MCF 10A (cell line): Measurements from ENCODE around the gene BOD1. TPM values are rescaled to one million over a fixed set of nuclear protein-coding genes. Genes with fewer than 3 reads are reported as not detected.

Source experiments
- BruUV-seq: library from RNA; stranded (reverse); fragments of 400-500 nt; replicated peaks from 2 replicates; lab custom pipeline; 2021; lab: Mats Ljungman, UMichigan
- CTCF ChIA-PET: fragments of 300-600 bp; sonication (Branson Sonifier 250); formaldehyde crosslinking; extraction: SDS; loops from one replicate; lab custom pipeline; 2021; ENCODE audit warnings: antibody characterized with exemption, inconsistent platforms; lab: Yijun Ruan, JAX
- POLR2A ChIA-PET: fragments of 300-600, 350-650 bp; sonication (Branson Sonifier 250); formaldehyde crosslinking; extraction: SDS; loops from one replicate; lab custom pipeline; 2020; ENCODE audit warnings: antibody characterized with exemption, inconsistent platforms; lab: Yijun Ruan, JAX
- DNase-seq: peaks from one replicate; pipeline ENCODE4 v3.0.0-alpha.2; 2018; ENCODE audit not compliant: unreplicated experiment
- H3K27ac Mint-ChIP-seq: one replicate; pipeline ENCODE4 v1.8.0; 2022; ENCODE audit warnings: mild to moderate bottlenecking, low read depth, mixed read lengths; ENCODE audit not compliant: unreplicated experiment
- H3K27me3 Mint-ChIP-seq: one replicate; pipeline ENCODE4 v1.8.0; 2022; ENCODE audit warnings: mixed read lengths; ENCODE audit not compliant: insufficient read depth, unreplicated experiment
- H3K36me3 Mint-ChIP-seq: one replicate; pipeline ENCODE4 v1.8.0; 2022; ENCODE audit warnings: mild to moderate bottlenecking, moderate library complexity, mixed read lengths; ENCODE audit not compliant: insufficient read depth, unreplicated experiment
- H3K4me1 Mint-ChIP-seq: one replicate; pipeline ENCODE4 v1.8.0; 2022; ENCODE audit warnings: mixed read lengths; ENCODE audit not compliant: insufficient read depth, unreplicated experiment
- H3K4me3 Mint-ChIP-seq: one replicate; pipeline ENCODE4 v1.8.0; 2022; ENCODE audit warnings: mild to moderate bottlenecking, moderate library complexity, mixed read lengths; ENCODE audit not compliant: unreplicated experiment
- H3K9me3 Mint-ChIP-seq: one replicate; pipeline ENCODE4 v1.8.0; 2022; ENCODE audit warnings: mixed read lengths; ENCODE audit not compliant: unreplicated experiment
- intact Hi-C: fragments of 100-400 bp; cut with micrococcal nuclease; formaldehyde crosslinking; loops from 2 replicates; pipeline ENCODE4 v1.14.1; 2022
- total RNA-seq: library from RNA; stranded (reverse); gene quantifications from 2 replicates; pipeline ENCODE4 v1.2.3, GENCODE V29; 2022
- TF ChIP-seq, protein P1 (sequence below): fragments of 200-600 bp; IDR thresholded peaks from one replicate; pipeline ENCODE4 v1.8.0; 2022; ENCODE audit warnings: antibody characterized with exemption, mild to moderate bottlenecking; ENCODE audit not compliant: unreplicated experiment

BOD1 gene
- total RNA-seq, 1 experiment from 2014 or later: 139 TPM

DNA sequence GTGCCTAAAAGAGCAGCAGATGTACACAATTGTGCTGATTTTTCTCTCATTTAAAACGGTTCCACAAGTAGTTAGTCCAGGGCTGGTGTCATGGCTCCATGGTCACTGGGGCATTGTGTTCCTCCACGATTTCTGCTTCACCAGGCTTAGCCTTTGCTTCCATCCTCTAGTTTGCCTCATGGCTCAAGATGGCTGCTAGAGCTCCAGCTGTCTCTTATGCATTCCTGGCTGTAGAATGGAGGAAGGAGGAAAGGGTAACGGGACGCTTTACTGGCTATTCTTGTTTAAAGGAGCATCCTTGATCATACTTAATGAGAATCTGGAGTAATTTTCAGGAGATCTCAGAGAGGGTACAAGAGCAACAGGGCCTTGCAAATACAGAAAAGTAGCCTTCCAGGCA, 47.7 kb downstream of the BOD1 start:
- ChIA-PET POLR2A (interaction anchor here (1.4 to 3.7 kb wide), 2 partner anchors 241 to 276 kb away, joined by 6 to 16 read pairs; partner anchors contain the start of gene STC2), CTCF (interaction anchor here (1.0 to 13.8 kb wide), 3 partner anchors 15 to 275 kb away, joined by 4 to 184 read pairs (median 6); no protein-coding TSS in a partner anchor)
- Mint-ChIP-seq H3K4me1 (peaks cover 29% of the 10 kb centered on the region), H3K27me3 (no peaks in the 10 kb centered on the region), H3K4me3 (no peak overlapping the region), H3K27ac (no peak overlapping the region), H3K36me3 (no peaks in the 10 kb centered on the region), H3K9me3 (no peaks in the 10 kb centered on the region)
- intact Hi-C loops: no loop called here
- TF ChIP-seq, protein P1, sequence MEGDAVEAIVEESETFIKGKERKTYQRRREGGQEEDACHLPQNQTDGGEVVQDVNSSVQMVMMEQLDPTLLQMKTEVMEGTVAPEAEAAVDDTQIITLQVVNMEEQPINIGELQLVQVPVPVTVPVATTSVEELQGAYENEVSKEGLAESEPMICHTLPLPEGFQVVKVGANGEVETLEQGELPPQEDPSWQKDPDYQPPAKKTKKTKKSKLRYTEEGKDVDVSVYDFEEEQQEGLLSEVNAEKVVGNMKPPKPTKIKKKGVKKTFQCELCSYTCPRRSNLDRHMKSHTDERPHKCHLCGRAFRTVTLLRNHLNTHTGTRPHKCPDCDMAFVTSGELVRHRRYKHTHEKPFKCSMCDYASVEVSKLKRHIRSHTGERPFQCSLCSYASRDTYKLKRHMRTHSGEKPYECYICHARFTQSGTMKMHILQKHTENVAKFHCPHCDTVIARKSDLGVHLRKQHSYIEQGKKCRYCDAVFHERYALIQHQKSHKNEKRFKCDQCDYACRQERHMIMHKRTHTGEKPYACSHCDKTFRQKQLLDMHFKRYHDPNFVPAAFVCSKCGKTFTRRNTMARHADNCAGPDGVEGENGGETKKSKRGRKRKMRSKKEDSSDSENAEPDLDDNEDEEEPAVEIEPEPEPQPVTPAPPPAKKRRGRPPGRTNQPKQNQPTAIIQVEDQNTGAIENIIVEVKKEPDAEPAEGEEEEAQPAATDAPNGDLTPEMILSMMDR: no peak
- no TSS peak for BruUV-seq
- DNase-seq: no peak

DNA sequence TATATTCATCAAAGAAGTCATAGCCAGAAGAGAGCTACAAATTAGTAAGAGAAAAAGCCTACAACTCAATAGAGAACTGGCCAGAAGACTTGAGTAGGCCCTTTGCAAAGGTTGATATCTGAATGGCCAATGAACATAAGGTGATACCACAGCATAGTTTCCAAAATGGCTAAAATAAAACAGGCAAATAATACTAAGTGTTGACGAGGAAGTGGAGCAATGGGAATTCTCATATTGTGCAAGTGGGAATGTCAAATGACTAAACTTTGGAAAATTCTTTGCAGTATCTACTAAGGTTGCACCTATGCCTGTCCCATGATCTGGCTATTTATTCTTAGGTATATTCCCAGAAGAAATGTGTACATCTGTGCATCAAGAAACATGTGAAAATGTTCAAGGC, 48.3 kb downstream of the BOD1 start:
- ChIA-PET POLR2A (interaction anchor here (0.8 to 3.7 kb wide), 7 partner anchors 15 to 275 kb away, joined by 3 to 16 read pairs (median 4); partner anchors contain the start of gene STC2), CTCF (interaction anchor here (1.9 to 13.8 kb wide), 2 partner anchors 15 to 274 kb away, joined by 6 to 184 read pairs; no protein-coding TSS in a partner anchor)
- Mint-ChIP-seq H3K4me3 (no peak overlapping the region), H3K27ac (peak overlapping the region; percentile 20), H3K27me3 (no peaks in the 10 kb centered on the region), H3K9me3 (peaks cover under 1% of the 10 kb centered on the region), H3K4me1 (peaks cover 26% of the 10 kb centered on the region), H3K36me3 (no peaks in the 10 kb centered on the region)
- TF ChIP-seq, protein P1: no peak
- DNase-seq: no peak
- intact Hi-C loops: no loop called here
- BruUV-seq: no TSS peak

DNA sequence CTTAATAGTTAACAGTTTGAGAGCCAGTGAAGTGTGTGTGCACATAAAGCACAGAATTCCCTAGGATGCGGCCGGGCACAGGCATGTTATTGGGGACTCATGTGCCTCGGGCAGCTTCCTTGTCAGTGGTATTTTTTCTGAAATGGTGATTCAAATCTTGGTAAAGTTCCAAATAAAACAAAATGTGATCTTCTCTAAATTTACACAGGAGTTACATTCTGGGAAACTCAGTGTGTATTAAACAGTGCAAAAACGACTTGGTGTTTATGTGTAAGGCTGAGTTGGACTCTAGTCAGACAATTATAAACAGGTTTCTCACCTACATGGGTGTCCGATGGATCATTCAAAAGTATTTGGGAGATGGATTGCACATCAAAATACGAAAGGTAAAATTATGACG, 48.9 kb downstream of the BOD1 start:
- ChIA-PET POLR2A (interaction anchor here (0.7 to 3.7 kb wide), 8 partner anchors 14 to 275 kb away, joined by 3 to 16 read pairs (median 3); no protein-coding TSS in a partner anchor), CTCF (interaction anchor here (13.8 kb wide), 1 partner anchor 274 kb away, joined by 184 read pairs; no protein-coding TSS in a partner anchor)
- H3K27ac Mint-ChIP-seq: peak overlapping the region; percentile 20
- H3K4me1 Mint-ChIP-seq: peaks cover 20% of the 10 kb centered on the region
- no TSS peak for BruUV-seq
- intact Hi-C loops: no loop called here
- no peaks in the 10 kb centered on the region for H3K27me3 Mint-ChIP-seq
- H3K4me3 Mint-ChIP-seq: no peak overlapping the region
- TF ChIP-seq, protein P1: no peak
- peak; percentile 93 for DNase-seq
- H3K9me3 Mint-ChIP-seq: peaks cover 6% of the 10 kb centered on the region
- no peaks in the 10 kb centered on the region for H3K36me3 Mint-ChIP-seq

DNA sequence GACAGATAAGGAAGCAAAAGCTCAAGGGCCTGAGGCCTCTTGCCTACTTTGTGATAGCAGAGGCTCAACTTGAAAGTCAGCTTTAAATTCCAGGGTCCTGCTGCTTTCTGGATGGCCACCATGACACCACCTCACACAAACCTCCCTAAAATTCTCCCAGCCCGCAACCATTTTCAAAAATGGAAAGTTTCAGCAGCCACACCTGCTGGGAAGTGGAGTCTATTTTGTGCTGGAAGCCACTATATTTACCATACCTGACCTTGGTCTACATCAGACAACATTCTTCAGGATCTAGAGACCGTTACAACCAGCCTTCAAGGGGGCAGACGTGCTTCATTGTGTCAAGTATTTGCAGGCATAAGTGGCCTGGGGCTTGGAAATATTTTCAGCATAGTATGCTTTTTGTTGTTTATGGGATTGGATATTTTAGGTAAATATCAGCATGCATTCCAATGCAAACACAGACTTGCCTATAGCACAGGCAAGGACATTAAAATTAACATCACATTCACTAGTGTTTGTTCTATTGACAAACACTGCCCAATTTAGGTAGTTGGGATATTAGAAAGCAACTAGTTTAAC, 50.9 kb downstream of the BOD1 start:
- intact Hi-C loops: no loop called here
- ChIA-PET POLR2A (interaction anchor here (1.3 kb wide), 1 partner anchor 51 kb away, joined by 3 read pairs; no protein-coding TSS in a partner anchor), CTCF (interaction anchor here (0.7 to 1.2 kb wide), 2 partner anchors 23 to 846 kb away, joined by 3 read pairs; no protein-coding TSS in a partner anchor)
- no peaks in the 10 kb centered on the region for H3K27me3 Mint-ChIP-seq
- H3K36me3 Mint-ChIP-seq: no peaks in the 10 kb centered on the region
- no TSS peak for BruUV-seq
- no peak for DNase-seq
- TF ChIP-seq, protein P1: no peak
- H3K4me1 Mint-ChIP-seq: peaks cover 17% of the 10 kb centered on the region
- no peak overlapping the region for H3K27ac Mint-ChIP-seq
- peaks cover 24% of the 10 kb centered on the region for H3K9me3 Mint-ChIP-seq
- H3K4me3 Mint-ChIP-seq: no peak overlapping the region
